Neural crest cell (in vitro differentiated cells): ENCODE measurements around the gene MMEL1. TPM values are rescaled to one million over a fixed set of nuclear protein-coding genes. Genes with fewer than 3 reads are reported as not detected.
A peak's percentile ranks its signal among the peaks of the same experiment; 100 is the strongest.

ENCODE experiments used
- DNase-seq: peaks from one replicate; pipeline ENCODE4 v3.0.0; 2021; ENCODE audit warnings: low read depth, mixed read lengths, low spot score
- H3K27ac Mint-ChIP-seq: one replicate; pipeline ENCODE4 v1.8.0; 2021; ENCODE audit warnings: mild to moderate bottlenecking, mixed read lengths; ENCODE audit not compliant: unreplicated experiment
- H3K27me3 Mint-ChIP-seq: 2 replicates; pipeline ENCODE4 v1.8.0; 2021; ENCODE audit warnings: low read depth, mild to moderate bottlenecking, mixed read lengths
- H3K36me3 Mint-ChIP-seq: 2 replicates; pipeline ENCODE4 v1.8.0; 2021; ENCODE audit warnings: low read depth, mild to moderate bottlenecking, mixed read lengths
- H3K4me1 Mint-ChIP-seq: 2 replicates; pipeline ENCODE4 v1.8.0; 2021; ENCODE audit warnings: mixed read lengths
- H3K4me3 Mint-ChIP-seq: one replicate; pipeline ENCODE4 v1.8.0; 2021; ENCODE audit warnings: mild to moderate bottlenecking, mixed read lengths
- H3K9me3 Mint-ChIP-seq: 2 replicates; pipeline ENCODE4 v1.8.0; 2021; ENCODE audit warnings: mixed read lengths
- total RNA-seq: library from RNA; stranded (reverse); gene quantifications from 2 replicates; pipeline ENCODE4 v1.2.1, GENCODE V29; 2021
- TF ChIP-seq, protein P1 (sequence below): fragments of 200-600 bp; sonication (generic); conservative IDR thresholded peaks from 2 replicates; pipeline ENCODE4 v1.5.0; 2021; ENCODE audit warnings: antibody characterized with exemption, mild to moderate bottlenecking

MMEL1 gene
- total RNA-seq, 1 donor from 2014 or later, result 0.51 TPM

- TF ChIP-seq, protein P1, sequence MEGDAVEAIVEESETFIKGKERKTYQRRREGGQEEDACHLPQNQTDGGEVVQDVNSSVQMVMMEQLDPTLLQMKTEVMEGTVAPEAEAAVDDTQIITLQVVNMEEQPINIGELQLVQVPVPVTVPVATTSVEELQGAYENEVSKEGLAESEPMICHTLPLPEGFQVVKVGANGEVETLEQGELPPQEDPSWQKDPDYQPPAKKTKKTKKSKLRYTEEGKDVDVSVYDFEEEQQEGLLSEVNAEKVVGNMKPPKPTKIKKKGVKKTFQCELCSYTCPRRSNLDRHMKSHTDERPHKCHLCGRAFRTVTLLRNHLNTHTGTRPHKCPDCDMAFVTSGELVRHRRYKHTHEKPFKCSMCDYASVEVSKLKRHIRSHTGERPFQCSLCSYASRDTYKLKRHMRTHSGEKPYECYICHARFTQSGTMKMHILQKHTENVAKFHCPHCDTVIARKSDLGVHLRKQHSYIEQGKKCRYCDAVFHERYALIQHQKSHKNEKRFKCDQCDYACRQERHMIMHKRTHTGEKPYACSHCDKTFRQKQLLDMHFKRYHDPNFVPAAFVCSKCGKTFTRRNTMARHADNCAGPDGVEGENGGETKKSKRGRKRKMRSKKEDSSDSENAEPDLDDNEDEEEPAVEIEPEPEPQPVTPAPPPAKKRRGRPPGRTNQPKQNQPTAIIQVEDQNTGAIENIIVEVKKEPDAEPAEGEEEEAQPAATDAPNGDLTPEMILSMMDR, result no peak
- Mint-ChIP-seq H3K9me3 (no peaks in the 10 kb centered on the region), H3K27me3 (no peaks in the 10 kb centered on the region), H3K36me3 (no peaks in the 10 kb centered on the region), H3K4me1 (peaks cover 10% of the 10 kb centered on the region), H3K27ac (no peak overlapping the region), H3K4me3 (peak overlapping the region; percentile 54)
- no peak for DNase-seq
These were observed 43.2 kb downstream of the MMEL1 start for GRCh38 chr1:2589431-2590232.

DNA sequence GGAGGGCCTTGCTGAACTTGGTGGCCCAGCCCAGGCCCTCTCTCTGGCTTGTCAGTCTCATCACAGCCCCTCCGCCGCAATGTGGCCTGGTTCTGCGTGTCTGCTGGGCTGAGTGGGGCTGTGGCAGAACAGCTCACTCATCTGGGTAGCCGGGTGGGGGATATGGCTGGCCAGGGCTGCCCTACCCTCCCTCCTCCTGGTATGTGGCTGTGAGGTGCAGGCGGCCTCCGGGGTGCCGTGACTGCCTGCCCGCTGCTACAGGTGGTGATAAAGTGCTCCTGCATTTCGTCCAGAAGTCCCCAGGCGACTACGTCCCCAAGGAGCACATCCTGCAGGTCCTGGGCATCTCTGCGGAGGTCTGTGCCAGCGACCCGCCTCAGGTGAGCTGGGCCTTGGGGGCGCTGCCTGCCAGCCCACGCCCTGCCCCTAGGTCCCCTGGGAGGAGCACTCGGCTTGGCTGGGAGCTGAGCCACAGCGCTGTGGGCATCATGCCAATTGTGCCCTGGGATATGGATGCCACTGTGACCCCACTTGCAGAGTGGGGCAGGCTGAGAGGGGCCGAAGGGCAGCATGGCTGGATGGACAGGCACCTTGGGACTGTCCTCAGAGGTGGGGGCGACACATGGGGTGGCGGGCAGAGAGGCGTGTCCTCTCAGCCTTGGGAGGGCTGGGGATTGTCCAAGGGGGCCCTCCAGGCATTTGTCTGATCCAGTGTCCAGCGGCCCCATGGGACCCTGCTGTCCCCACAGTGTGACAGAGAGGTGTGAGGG lies 44.0 kb downstream of the MMEL1 start:
- Mint-ChIP-seq H3K27me3 (no peaks in the 10 kb centered on the region), H3K36me3 (no peaks in the 10 kb centered on the region), H3K4me3 (peak overlapping the region; percentile 62), H3K4me1 (peaks cover 14% of the 10 kb centered on the region), H3K9me3 (no peaks in the 10 kb centered on the region), H3K27ac (no peak overlapping the region)
- no peak for DNase-seq
- TF ChIP-seq, protein P1, result no peak

- Mint-ChIP-seq H3K36me3 (no peaks in the 10 kb centered on the region), H3K27ac (no peak overlapping the region), H3K27me3 (no peaks in the 10 kb centered on the region), H3K4me1 (peaks cover 14% of the 10 kb centered on the region), H3K4me3 (peak overlapping the region; percentile 77), H3K9me3 (no peaks in the 10 kb centered on the region)
- no peak for DNase-seq
- TF ChIP-seq, protein P1, result no peak
These were observed 44.8 kb downstream of the MMEL1 start for GRCh38 chr1:2587860-2588571.

DNA sequence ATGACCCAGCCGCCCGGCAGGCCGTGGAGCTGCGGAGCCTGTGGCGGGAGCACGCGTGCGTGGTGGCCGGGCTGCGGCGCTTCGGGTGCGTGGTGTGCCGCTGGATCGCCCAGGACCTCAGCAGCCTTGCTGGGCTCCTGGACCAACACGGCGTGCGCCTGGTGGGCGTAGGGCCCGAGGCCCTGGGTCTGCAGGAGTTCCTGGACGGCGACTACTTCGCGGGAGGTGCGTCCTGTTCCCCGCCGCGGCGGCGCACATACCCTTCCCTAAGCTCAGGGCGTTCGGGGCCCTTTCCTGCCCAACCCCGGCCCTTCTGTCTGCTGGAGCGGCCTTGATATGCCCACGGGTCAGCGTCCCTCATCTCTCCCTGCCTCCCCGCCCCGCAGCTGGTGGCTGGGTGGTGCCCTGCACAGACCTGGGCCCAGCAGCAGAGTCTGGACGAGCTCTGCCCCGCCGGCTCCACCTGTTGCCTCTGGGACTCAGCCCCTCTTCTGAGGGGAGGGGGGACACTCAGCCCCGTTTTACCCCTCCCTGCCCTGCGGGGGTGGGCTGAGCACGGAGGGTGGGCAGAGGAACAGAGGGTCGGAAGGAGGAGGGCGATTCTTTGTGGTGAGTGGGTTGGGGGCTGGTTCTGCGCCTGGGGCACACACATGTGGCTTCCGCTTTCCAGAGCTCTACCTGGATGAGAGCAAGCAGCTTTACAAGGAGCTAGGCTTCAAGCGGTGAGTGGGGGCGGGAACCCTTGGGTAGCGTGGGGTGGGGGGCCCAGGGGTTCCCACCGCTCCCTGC lies 45.6 kb downstream of the MMEL1 start:
- TF ChIP-seq, protein P1, result no peak
- Mint-ChIP-seq H3K4me3 (peak overlapping the region; percentile 77), H3K9me3 (no peaks in the 10 kb centered on the region), H3K36me3 (no peaks in the 10 kb centered on the region), H3K4me1 (peaks cover 14% of the 10 kb centered on the region), H3K27me3 (peaks cover 3% of the 10 kb centered on the region), H3K27ac (no peak overlapping the region)
- DNase-seq, result no peak
